NCI-H2107 (cell line): ENCODE measurements around the gene BMP7.
"Not testable (repeated sequence)": the region's sequence is repeated elsewhere in the genome, so short reads cannot be mapped to it uniquely, and the experiment has no call there.

Experiments used
- DNase-seq: peaks from one replicate; lab custom pipeline; 2025; lab: John Stamatoyannopoulos, UW

BMP7 gene

DNA sequence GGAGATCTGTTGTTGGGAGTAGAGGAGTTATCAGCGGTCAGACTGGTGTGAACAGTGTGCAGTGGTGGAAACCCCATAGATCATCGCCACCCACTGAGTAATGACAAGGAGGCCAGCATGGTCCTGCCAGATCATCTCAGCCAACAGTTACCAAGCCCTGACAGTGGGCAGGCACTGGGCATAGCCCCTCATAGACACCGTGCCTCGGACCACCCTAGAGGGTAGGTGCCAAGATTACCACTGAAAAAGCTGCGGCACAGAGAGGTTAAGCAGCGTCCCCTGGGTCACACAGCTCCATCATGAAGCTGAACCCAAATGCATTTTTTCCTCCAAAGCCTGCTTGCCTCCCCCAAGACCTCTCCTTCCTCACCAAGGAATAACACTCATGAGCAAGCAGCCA, 21.5 kb upstream of the BMP7 start:
- DNase-seq = no peak

DNA sequence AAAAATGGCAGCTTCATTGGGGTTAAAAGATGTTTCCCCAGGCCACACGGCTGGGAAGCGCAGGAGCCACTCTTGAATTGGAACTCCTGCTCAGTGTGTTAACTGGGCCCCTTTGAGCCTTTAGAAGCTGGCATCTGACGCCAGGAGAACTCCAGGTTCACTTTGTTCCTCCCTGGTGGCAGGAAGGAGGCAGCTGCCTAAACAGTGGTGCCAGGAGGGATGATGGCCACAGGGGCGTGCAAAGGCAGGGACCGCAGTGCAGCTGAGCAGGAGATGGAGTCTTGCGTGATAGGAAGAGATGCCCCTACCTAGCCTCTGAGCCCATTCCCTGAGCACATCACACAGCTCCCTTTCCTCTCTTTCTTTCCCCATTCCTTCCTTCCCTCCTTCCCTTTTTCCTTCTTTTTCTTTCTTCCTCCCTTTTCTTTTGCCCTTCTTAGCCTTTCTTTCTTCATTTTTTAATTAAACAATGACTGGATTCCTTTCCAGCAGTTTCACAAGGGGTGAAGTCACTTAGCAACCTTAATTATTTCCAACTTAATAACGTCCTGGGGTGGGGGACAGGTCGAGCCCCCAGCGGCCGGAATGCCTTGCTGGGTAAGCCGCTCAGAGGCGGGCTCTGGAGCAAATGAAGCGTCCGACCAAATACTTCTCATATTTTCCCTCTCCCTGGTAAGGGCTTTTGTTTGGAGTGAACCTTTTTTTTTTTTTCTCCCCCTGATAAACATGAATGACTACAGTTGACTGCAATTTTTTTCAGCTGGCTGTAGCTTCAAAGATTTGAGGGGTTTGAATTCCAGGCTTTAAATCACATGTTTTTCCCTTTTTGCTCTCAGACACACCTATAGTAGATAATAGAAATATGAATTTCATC, 20.8 kb upstream of the BMP7 start:
- DNase-seq = no peak

DNA sequence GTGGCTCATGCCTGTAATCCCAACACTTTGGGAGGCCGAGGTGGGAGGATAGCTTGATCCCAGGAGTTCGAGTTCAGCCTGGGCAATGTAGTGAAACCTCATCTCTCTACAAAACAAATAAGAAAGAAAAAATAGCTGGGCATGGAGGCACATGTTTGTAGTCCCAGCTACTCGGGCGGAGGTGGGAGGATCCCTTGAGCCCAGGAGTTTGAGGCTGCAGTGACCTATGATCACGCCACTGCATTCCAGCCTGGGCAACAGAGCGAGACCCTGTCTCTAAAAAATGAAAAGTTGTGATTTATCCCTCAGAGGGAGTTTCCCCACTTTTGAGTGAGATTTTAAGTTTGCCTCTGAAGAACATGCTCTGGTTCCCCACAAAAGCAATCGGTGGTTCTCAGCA, 17.4 kb upstream of the BMP7 start:
- DNase-seq = no peak

DNA sequence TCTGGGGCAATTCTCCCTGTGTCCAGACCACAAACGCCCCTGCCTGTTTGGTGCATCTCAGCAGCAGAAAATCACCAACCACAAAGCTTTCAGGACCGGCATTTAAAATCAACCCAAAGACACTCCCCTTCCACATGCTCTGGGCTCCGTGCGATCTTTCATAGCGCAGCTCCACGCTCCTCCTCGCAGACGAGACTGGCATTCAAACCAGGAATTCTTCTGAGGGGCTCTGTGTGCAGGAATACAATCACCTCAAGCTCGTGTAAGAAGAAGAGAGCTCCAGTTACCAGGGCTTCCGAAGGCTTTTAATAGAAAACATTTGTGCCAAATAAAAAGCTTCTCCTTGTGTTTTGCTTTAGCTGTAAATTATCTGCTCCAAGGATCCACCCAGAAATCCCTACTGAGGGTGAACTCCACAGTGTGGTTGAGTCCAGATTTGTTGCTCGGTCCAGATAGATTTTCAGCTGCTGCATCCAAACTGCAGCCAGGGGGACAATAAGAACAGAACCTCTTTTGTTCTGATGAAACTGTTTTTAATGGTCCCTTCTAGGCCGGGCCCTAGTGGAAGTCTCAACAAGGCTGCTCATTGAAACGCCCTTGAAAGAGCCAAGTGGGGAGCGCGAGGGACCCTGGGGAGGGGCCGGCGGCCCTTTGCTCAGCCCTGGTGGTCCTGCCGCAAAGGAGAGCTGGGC, 16.4 kb upstream of the BMP7 start:
- no peak for DNase-seq

DNA sequence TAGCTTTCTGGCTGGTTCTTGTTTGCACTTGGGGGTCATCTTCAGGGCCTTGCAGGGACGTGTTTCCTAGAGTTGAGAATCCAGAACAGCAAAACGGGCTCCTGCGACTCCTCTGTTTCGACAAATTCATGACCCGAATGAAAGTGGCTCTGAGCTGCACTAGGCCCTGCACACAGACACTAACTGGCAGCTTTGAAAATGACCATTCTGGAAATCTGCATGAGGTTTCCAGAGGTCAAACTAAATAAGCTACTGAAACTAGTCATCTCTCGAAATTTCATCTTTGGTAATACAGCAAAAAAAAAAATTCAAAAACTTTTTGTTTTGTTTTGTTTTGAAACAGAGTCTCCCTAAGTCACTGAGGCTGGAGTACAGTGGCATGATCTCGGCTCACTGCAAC, 15.5 kb upstream of the BMP7 start:
- DNase-seq = no peak

DNA sequence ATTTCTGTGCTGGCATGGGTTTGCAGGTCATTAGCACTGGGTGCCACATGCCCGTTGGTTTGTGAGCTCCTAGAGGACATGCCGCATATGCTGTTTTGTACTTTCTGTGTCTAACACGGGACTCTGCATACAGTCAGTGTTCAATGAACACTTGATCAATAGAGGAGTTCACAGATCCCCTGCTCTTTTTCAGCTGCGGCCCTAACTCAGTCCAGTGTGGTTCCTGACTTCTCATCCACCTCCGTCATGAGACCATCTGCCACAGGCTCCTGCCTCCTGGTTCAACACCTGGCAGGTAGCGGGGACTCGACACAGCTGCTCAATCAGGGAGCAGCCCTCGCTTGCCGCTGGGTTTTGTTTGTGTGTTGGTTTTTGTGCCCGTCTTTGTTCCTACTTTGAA, 13.8 kb upstream of the BMP7 start:
- DNase-seq = no peak

DNA sequence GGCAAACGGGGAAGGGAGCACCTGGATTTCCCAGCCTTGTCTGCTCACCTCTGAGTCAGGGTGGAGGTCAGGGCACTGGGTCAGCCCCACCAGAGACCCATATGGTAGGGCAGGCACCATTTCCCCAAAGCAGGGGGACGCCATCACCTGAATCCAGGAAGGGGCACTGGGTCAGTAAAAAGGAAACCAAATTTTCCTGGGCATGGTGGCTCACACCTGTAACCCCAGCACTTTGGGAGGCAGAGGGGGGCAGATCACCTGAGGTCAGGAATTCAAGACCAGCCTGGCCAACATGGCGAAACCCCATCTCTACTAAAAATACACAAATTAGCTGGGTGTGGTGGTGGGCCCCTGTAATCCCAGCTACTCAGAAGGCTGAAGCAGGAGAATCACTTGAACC, 13.1 kb upstream of the BMP7 start:
- DNase-seq = not testable (repeated sequence)

DNA sequence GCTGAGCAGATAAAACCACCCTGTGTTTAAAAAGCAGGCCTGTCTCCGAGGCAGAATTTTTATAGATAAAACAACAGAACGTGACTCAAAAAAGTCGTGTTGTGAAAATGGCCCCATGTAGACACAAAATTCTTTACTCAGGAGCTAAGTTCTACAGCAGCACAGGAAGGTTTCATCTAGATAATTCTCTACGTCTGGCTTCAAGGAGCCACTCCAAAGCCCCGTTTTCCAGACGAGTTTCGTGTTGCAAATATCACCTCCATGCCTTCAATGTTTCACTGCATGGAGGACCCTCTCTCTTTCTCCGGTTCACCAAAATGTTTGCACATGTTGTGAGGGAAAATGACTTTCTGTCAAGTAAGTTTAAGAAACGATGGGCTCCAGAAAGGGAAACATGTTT, 12.0 kb upstream of the BMP7 start:
- DNase-seq = no peak

DNA sequence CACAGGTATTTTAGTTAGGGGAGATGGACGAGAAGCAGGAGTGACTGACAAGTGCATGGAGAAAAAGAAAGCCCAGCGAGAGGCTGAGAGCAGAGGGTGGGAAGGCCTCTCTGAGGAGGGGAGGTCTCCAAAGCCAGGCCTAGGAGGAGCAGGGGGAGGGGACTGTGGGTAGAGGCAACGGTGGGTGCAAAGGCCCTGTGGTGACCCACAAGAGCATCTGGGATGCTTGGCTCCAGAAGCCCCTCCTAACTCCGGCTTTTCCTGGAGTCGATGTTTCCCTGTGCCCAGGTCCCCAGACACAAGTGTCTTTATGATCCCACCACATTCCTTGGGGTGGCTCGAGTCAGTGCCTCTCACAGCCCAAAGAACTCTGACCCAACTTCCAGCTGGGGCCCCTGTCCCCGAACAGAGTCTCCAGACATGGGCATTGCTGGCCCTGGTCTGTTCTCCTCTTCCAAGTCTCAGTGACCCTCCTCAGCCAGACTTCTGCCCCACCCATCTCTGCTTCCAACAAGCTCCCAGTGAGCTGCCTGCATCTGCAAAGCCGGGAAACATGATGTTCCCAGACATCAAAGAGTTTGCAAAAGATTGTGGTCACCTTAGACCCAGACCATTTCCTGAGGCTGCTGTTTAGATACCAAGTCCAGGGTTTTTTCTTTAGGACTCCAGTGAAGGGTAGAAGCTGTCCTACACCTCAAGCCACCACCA, 11.1 kb upstream of the BMP7 start:
- no peak for DNase-seq

DNA sequence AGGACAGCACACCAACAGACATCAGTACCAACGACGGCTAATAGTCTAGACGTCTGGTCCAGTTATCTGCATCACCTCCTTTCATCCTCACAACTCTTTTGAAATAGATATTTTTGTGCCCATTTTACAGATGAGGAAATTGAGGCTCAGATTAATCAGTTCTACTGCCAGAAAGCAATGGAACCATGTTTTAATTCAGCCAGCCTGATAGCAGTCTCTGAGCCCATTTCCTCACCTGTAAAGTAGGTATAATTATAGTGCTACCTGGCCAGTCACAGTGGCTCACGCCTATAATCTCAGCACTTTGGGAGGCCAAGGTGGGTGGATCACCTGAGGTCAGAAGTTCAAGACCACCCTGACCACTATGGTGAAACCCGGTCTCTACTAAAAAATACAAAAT, 9.8 kb upstream of the BMP7 start:
- DNase-seq = no peak

DNA sequence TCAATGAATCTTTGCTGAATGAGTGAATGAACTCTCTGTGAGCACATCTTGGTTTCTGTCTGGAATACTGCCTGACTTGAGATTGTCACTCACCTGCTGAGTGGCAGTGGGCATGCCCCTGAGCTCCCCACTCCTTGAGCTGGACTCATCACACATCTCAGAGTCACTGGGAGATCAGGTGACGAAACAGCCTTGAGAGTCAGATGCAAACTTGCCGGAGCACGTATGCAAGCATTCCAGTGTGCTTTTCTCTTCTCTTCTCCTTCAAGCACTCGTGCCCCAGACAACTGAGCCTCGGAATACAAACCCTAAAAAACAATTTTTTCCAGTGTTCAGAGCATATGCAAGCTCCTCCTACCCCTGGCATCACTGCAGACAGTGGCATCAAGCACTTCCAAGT, 9.4 kb upstream of the BMP7 start:
- DNase-seq = no peak

DNA sequence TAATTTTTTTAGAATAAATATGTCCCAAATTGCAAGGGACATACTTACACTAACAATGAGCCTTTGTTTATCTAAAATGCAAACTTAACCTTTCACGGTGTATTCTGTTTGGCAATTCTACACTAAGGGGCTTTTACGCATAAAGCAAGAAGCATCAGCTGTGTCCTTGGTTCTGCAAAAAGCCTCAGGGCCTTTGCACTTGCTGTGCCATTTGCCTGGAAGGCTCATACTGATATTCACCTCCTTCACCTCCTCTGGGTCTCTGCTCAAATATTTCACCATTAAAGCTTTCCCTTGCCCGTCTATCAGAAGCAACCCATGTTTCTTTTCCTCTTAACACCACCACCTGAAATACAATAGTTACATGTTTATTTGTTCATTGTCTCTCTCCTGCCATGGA, 8.9 kb upstream of the BMP7 start:
- no peak for DNase-seq

DNA sequence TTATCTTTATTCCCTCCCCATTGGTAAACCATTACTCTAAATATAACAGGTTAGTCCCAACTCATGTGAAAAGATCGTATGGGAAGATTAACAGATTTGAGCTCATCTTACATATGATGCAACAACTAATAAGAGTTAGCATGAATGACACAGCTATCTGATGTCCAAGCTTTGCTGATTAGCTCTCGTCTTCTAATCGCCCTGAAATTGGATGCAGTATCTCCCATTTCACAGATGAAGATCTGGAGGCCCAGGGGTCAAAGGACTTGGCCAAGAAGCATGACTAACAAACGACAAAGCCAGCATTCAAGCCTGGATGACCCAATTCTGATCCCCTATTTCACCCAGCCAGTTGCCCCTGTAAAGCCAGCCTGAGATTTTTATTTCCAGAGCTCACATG, 8.4 kb upstream of the BMP7 start:
- no peak for DNase-seq

DNA sequence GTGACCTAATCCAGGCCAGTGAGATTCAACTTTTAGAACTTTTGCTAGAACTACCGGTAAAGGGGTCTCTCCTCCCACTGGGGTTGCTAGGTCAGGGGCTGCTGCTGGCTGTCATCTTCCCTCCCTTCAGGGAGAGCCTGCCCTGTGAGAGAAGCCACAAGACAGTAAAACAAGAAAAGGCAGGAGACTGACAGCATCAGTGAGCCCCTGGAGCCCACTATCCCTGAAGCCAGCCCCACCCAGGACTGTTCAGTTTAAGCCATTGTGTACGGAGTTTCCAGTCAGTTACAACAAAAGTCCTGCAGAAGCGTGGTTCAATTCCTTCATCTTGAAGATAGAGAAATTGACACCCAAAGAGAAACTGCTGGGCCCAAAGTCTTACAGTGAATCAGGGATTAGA, 7.9 kb upstream of the BMP7 start:
- DNase-seq = no peak

DNA sequence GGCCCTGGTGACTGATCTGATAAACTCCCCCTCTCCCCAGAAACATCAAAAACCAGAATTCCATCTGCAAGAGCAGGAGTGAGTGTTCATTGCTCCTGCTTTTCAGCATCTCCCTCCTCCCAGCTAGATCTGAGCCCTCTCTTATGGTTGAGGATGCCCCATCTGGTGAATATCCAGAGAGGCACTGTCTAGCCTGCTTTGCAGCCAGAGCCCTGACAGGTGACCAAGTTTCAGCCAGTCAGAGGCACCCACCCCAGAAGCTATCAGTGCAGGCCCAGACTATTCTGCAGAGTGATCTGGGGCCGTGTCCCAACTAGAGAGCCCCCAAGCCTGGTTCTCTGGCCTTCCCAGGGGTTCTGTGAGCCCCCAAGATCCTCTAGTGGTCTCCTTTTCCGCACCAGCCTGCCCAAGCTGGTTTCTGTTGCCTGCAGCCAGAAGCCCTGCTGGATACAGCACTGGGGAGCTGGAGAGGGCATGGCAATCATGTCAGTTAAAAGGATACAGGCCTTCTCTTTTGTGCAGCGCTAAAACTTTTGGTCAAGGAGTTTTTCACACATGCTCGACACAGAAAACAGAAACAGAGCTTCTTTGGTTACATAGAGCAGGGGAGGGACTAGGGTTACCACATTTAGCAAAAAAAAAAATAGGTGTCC, 6.6 kb upstream of the BMP7 start:
- DNase-seq = no peak

DNA sequence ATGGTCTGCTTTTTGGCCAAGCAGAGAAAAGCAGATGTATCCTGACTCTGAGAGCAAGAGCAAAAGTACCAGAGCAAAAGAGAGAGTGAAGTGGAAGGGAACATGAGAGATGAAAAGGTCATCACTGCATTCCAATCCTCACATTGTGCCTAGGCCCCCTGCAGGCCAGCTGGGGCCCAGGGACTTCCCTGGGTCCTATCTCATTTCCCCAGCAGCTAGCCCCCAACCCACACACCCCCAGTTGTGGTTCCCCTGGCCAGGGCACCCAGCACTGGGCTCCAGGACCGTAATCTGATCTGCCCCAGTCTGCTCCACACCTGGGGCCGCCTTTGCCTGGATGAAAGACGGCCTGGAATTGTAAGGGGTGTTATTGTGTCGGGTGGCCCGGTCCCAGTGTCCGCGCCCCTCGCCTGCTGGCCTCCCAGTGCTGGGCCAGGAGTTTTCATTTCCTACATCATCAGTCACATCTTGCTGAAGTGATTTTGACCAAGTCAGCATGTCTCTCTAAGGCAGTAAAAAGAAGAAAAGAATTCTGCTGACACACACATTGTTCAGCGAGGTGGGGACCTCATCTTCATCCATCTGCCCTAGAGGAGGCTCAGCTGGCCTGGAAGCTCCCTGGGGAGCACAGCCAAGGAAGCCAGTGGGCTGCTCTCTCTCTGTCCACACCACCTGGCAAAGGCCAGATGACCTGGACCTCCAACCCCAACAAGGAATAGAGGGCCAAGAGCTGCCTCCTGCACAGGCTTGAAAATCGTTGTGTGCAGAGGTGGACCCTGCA, 4.0 kb upstream of the BMP7 start:
- no peak for DNase-seq

DNA sequence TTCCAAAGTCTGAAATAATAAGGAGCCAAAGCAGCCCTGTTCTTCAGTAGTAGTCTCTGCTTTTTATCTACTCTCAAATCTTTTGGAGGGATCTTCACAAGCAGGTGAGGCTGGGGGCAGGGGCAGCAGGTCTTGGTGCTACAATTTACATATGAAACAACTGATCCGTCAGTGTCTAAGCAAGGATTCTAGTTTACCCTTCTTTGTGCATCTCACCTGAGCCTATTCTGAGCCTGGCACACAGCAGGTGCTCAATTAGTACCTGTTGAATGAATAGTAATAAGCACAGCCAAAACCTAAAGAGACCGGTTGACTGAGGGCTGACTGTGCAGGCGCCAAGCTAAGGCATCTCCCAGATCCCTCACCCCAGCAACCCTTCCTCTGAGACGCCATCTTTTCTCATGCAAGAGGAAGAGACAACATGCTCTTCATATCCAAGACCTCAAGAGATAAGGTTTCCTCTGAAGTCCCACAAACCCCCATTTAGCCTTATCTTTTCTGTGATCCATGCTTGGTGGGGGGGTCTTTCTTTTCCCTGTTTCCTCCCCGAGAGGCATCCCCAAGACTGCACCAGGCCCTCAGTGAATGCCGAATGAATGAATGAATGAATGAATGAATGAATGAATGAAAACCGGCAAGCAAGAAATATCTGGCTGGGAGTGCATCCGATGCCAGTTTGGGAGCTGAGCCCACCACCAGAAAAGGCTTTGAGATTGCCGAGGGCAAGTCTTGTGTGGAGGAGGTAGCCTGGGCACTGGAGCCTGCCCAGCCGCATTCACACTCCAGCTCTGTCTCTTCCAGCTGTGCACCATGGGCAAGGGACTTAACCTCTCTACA, 2.9 kb upstream of the BMP7 start:
- no peak for DNase-seq

DNA sequence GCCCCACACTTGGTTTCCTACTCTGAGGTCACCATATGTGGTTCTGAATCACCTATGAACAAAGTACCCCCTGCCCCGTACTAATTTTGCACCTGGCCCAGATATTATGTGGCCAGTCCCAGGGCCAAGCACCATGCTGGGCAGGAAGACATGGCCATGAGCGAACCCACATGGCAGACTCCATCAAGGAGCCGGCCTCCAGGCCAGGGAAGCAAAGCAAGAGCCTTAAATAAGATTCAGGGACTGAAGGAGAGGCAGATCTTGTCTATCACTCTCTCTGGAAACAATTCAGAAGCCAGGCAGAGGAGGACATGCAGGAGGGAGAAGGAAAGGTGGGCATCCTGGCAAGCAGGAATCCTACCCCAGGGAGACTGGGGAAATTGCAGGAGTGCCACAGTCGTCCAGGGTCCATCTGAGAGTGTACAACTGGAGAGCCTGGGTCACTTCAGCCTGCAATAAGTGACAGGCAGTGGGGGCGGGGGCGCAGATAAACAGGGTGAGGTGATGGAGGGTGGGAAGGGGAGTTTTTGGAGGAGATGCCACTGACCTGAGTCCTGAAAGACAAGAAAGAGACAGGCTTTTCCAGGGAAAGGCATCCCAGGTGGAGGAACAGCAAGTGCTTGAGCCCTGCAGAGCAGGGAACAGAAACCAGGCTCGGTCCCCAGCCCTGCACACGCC, 2.1 kb upstream of the BMP7 start:
- DNase-seq = no peak

DNA sequence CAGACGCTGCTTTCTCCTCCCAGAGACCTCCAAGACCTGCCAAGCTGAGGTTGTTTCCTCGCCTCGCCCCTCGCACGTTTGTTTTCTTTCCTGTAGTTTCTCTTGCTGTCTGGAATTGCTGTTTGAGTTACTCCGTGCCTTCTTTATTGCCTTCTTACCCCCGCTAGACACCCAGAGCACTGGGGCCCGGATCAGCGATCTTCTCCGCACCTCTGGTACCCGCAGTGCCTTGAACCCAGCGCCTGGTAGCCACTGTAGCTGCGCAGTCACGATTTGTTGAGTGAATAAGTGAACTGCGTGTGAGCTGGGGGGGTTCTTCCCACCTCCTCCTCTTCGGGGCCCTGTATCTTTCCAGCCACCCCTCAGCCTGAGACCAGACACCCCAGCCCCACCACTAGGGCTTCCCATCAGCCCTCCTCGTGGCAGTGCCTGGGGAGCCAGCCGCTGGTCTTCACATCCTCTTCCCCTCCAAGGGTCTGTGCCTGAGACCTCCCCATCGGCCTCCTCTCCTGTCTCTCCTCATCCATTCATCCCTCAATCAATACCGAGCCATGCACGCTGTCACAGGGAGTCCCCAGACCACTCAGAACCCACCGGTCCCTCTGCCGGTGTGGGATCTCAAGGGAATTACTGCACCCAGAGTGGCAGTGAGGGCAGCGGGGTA, 849 bp upstream of the BMP7 start:
- no peak for DNase-seq

DNA sequence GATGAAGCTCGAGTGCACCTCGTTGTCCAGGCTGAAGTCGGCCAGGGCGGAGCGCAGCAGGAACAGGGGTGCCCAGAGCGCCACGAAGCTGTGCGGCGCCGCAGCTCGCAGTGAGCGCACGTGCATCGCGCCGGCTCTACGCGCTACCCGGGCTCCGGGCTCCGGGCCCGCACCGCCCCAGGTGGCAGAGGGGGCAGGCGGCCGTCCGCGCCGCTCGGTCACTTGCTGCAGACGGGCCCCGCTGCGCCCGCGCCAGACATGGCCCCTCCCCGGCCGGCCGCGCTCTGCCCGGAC, 497 bp downstream of the BMP7 start:
- DNase-seq = no peak
